Measurements from ENCODE around the gene MANEAL.

DNA sequence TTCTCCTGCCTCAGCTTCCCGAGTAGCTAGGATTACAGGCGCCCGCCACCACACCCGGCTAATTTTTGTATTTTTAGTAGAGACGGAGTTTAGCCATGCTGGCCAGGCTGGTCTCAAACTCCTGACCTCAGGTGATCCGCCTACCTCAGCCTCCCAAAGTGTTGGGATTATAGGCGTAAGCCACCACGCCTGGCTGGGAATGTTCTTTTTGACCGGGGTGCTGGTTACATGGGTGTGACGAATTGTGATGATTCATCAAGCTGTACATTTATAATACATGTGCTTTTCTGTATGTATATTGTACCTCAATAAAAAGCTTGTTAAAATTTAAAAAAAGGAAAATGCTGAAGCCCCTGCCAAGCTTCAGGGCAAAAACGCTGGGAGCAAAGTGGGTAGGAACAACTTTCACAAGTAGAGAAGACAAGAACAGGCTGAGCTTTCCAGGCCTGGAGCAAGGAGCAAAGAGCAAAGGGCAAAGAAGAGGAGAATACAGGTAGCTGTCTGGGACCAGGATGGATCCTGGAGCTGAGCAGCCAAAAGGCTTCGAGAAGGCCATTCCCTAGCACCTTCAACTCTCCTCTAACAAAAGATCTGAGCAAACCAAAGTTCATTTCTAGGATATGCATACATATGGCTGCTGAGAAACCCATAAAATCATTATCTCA is 34.9 kb downstream of the MANEAL start:
- TF ChIP-seq USF2 (CRISPR knock-in tag; IDR thresholded peaks at IDR 0.05) (no peak), NR2C2 (CRISPR knock-in tag; IDR thresholded peaks at IDR 0.05) (no peak), CTCF (IDR thresholded peaks at IDR 0.05) (no peak), USF1 (CRISPR knock-in tag; IDR thresholded peaks at IDR 0.05) (no peak), ZNF425 (CRISPR knock-in tag; conservative IDR thresholded peaks at IDR 0.05) (no peak), E2F4 (CRISPR knock-in tag; IDR thresholded peaks at IDR 0.05; ENCODE audit: borderline replicate concordance, low read depth) (no peak), ELF4 (CRISPR knock-in tag; IDR thresholded peaks at IDR 0.05; ENCODE audit: low read depth) (no peak), ESRRA (CRISPR knock-in tag; IDR thresholded peaks at IDR 0.05; ENCODE audit: borderline replicate concordance) (no peak), SMAD3 (CRISPR knock-in tag; IDR thresholded peaks at IDR 0.05; ENCODE audit: borderline replicate concordance) (no peak)
- TF ChIP-seq, protein P1, sequence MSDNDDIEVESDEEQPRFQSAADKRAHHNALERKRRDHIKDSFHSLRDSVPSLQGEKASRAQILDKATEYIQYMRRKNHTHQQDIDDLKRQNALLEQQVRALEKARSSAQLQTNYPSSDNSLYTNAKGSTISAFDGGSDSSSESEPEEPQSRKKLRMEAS (CRISPR knock-in tag; IDR thresholded peaks at IDR 0.05) = no peak
- TF ChIP-seq, protein P2, sequence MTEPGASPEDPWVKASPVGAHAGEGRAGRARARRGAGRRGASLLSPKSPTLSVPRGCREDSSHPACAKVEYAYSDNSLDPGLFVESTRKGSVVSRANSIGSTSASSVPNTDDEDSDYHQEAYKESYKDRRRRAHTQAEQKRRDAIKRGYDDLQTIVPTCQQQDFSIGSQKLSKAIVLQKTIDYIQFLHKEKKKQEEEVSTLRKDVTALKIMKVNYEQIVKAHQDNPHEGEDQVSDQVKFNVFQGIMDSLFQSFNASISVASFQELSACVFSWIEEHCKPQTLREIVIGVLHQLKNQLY (CRISPR knock-in tag; IDR thresholded peaks at IDR 0.05) = no peak
- TF ChIP-seq, protein P3, sequence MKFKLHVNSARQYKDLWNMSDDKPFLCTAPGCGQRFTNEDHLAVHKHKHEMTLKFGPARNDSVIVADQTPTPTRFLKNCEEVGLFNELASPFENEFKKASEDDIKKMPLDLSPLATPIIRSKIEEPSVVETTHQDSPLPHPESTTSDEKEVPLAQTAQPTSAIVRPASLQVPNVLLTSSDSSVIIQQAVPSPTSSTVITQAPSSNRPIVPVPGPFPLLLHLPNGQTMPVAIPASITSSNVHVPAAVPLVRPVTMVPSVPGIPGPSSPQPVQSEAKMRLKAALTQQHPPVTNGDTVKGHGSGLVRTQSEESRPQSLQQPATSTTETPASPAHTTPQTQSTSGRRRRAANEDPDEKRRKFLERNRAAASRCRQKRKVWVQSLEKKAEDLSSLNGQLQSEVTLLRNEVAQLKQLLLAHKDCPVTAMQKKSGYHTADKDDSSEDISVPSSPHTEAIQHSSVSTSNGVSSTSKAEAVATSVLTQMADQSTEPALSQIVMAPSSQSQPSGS (CRISPR knock-in tag; IDR thresholded peaks at IDR 0.05; ENCODE audit: borderline replicate concordance, low read depth) = no peak
- TF ChIP-seq, protein P4, sequence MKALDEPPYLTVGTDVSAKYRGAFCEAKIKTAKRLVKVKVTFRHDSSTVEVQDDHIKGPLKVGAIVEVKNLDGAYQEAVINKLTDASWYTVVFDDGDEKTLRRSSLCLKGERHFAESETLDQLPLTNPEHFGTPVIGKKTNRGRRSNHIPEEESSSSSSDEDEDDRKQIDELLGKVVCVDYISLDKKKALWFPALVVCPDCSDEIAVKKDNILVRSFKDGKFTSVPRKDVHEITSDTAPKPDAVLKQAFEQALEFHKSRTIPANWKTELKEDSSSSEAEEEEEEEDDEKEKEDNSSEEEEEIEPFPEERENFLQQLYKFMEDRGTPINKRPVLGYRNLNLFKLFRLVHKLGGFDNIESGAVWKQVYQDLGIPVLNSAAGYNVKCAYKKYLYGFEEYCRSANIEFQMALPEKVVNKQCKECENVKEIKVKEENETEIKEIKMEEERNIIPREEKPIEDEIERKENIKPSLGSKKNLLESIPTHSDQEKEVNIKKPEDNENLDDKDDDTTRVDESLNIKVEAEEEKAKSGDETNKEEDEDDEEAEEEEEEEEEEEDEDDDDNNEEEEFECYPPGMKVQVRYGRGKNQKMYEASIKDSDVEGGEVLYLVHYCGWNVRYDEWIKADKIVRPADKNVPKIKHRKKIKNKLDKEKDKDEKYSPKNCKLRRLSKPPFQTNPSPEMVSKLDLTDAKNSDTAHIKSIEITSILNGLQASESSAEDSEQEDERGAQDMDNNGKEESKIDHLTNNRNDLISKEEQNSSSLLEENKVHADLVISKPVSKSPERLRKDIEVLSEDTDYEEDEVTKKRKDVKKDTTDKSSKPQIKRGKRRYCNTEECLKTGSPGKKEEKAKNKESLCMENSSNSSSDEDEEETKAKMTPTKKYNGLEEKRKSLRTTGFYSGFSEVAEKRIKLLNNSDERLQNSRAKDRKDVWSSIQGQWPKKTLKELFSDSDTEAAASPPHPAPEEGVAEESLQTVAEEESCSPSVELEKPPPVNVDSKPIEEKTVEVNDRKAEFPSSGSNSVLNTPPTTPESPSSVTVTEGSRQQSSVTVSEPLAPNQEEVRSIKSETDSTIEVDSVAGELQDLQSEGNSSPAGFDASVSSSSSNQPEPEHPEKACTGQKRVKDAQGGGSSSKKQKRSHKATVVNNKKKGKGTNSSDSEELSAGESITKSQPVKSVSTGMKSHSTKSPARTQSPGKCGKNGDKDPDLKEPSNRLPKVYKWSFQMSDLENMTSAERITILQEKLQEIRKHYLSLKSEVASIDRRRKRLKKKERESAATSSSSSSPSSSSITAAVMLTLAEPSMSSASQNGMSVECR (CRISPR knock-in tag; IDR thresholded peaks at IDR 0.05; ENCODE audit: borderline replicate concordance) = no peak
